Esophagus (tissue), 2 donors: ENCODE results near the gene KLK12. TPM values are rescaled to one million over a fixed set of nuclear protein-coding genes. Genes with fewer than 3 reads are reported as not detected.

ENCODE experiments used
- H3K27ac ChIP-seq, 2 donors: one replicate each; pipeline ENCODE4 v1.5.1; 2013; ENCODE audit warnings: low read depth in 2 of 2, mild to moderate bottlenecking in 2 of 2, inconsistent platforms in 1 of 2, low read length in 1 of 2, moderate library complexity in 1 of 2
- H3K27me3 ChIP-seq, 2 donors: one replicate each; pipeline ENCODE4 v1.6.1; 2013; ENCODE audit warnings: low read length in 2 of 2, control low read depth in 1 of 2, mild to moderate bottlenecking in 1 of 2; ENCODE audit not compliant: insufficient read depth in 2 of 2, control insufficient read depth in 1 of 2
- H3K36me3 ChIP-seq, 2 donors: one replicate each; pipeline ENCODE4 v1.6.1; 2013; ENCODE audit warnings: low read length in 1 of 2; ENCODE audit not compliant: control insufficient read depth in 2 of 2, insufficient read depth in 2 of 2
- H3K4me1 ChIP-seq, 2 donors: one replicate each; pipeline ENCODE4 v1.6.1; 2013; ENCODE audit warnings: low read length in 1 of 2; ENCODE audit not compliant: control insufficient read depth in 2 of 2, insufficient read depth in 2 of 2
- H3K4me3 ChIP-seq, 2 donors: one replicate each; pipeline ENCODE4 v1.5.1; 2013; ENCODE audit warnings: low read length in 2 of 2, mild to moderate bottlenecking in 2 of 2, low read depth in 1 of 2, moderate library complexity in 1 of 2
- H3K9me3 ChIP-seq, 2 donors: one replicate each; pipeline ENCODE4 v1.6.1; 2013; ENCODE audit warnings: mild to moderate bottlenecking in 2 of 2, low read depth in 1 of 2, low read length in 1 of 2, moderate library complexity in 1 of 2; ENCODE audit not compliant: control insufficient read depth in 2 of 2, insufficient read depth in 1 of 2
- WGBS, 2 donors: extraction: QIAGEN DNeasy Blood & Tissue Kit; methylation state at CpG; one replicate each; pipeline ENCODE4 v1.1.7; 2013; 5-methylcytosine and 5-hydroxymethylcytosine counted together
- polyA plus RNA-seq, 2 donors: library from polyadenylated mRNA; stranded (reverse); fragments of 200-250 nt; gene quantifications; one replicate each; pipeline ENCODE4 v1.2.3, GENCODE V29; 2013
- donor health status: healthy with polysubstance abuse.
- donor health status: Bipolar disorder and iron deficiency.

The KLK12 gene
- polyA plus RNA-seq, 2 donors, result 12.4 to 427 TPM

- WGBS, 2 donors, result 30 to 39% methylated on average over 7 of the region's 7 CpGs
- H3K27me3 ChIP-seq, result peaks cover 0 to 6% of the 10 kb centered on the region in 2 donors
- H3K36me3 ChIP-seq, result no peaks in the 10 kb centered on the region
- no peaks in the 10 kb centered on the region for H3K9me3 ChIP-seq
- H3K4me3 ChIP-seq, result no peak overlapping the region
- H3K27ac ChIP-seq, result peak overlapping the region; percentile 94 to 96
- H3K4me1 ChIP-seq, result peaks cover 0 to 5% of the 10 kb centered on the region in 2 donors
Measured at GRCh38 chr19:51020988-51021651, 13.7 kb downstream of the KLK12 start.

GRCh38 chr19:51019544-51019925, 15.3 kb downstream of the KLK12 start, which contains the start of gene KLK10:
Gene KLK10 (minus strand): TSS chr19:51019709. CDS start chr19:51019130, 579 bp downstream.
- Histone ChIP-seq H3K9me3 (no peaks in the 10 kb centered on the region), H3K27ac (peak within 1 kb of the TSS; percentile 94 to 96), H3K36me3 (peaks cover 0 to 6% of the 10 kb centered on the region in 2 donors), H3K4me3 (peak within 1 kb of the TSS; percentile 63), H3K27me3 (peaks cover 0 to 6% of the 10 kb centered on the region in 2 donors), H3K4me1 (peaks cover 0 to 8% of the 10 kb centered on the region in 2 donors)
- WGBS, 2 donors, result 2 to 9% methylated on average over 14 of the region's 14 CpGs

- Histone ChIP-seq H3K27me3 (peaks cover 0 to 6% of the 10 kb centered on the region in 2 donors), H3K4me3 (peak overlapping the region; percentile 63), H3K27ac (peak overlapping the region; percentile 94 to 96), H3K4me1 (peaks cover 0 to 8% of the 10 kb centered on the region in 2 donors), H3K9me3 (no peaks in the 10 kb centered on the region), H3K36me3 (peaks cover 0 to 10% of the 10 kb centered on the region in 2 donors)
- WGBS, 2 donors, result 1 to 3% methylated on average over 52 to 68 of the region's 68 CpGs
Measured at GRCh38 chr19:51018745-51019543, 15.9 kb downstream of the KLK12 start.

- Histone ChIP-seq H3K4me3 (peak overlapping the region; percentile 55 to 63), H3K27ac (peak overlapping the region; percentile 70 to 81), H3K27me3 (peaks cover 0 to 6% of the 10 kb centered on the region in 2 donors), H3K4me1 (peaks cover 0 to 8% of the 10 kb centered on the region in 2 donors), H3K9me3 (no peaks in the 10 kb centered on the region), H3K36me3 (peaks cover 0 to 10% of the 10 kb centered on the region in 2 donors)
- WGBS, 2 donors, result 3 to 4% methylated on average over 68 of the region's 68 CpGs
Measured at GRCh38 chr19:51016798-51017683, 17.8 kb downstream of the KLK12 start.

GRCh38 chr19:51015691-51016267, 19.0 kb downstream of the KLK12 start:
- peaks cover 0 to 10% of the 10 kb centered on the region in 2 donors for H3K36me3 ChIP-seq
- H3K27ac ChIP-seq, result peak overlapping the region in 1 of 2 donors; percentile 68
- H3K27me3 ChIP-seq, result peaks cover 0 to 6% of the 10 kb centered on the region in 2 donors
- WGBS, 2 donors, result 81 to 82% methylated on average over 19 of the region's 19 CpGs
- no peak overlapping the region for H3K4me3 ChIP-seq
- H3K9me3 ChIP-seq, result no peaks in the 10 kb centered on the region
- peaks cover 0 to 8% of the 10 kb centered on the region in 2 donors for H3K4me1 ChIP-seq

GRCh38 chr19:51014242-51014641, 20.6 kb downstream of the KLK12 start:
- Histone ChIP-seq H3K4me1 (peaks cover 0 to 9% of the 10 kb centered on the region in 2 donors), H3K4me3 (no peak overlapping the region), H3K27me3 (peaks cover 0 to 5% of the 10 kb centered on the region in 2 donors), H3K27ac (peak overlapping the region in 1 of 2 donors; percentile 36), H3K36me3 (peaks cover 0 to 10% of the 10 kb centered on the region in 2 donors), H3K9me3 (no peaks in the 10 kb centered on the region)
- 84 to 90% methylated on average over 6 of the region's 6 CpGs for WGBS, 2 donors

GRCh38 chr19:51012661-51013190, 22.1 kb downstream of the KLK12 start:
- peaks cover 0 to 10% of the 10 kb centered on the region in 2 donors for H3K4me1 ChIP-seq
- no peak overlapping the region for H3K4me3 ChIP-seq
- 59 to 63% methylated on average over 12 of the region's 12 CpGs for WGBS, 2 donors
- peaks cover 0 to 10% of the 10 kb centered on the region in 2 donors for H3K36me3 ChIP-seq
- H3K9me3 ChIP-seq, result peaks cover 0 to 2% of the 10 kb centered on the region in 2 donors
- no peaks in the 10 kb centered on the region for H3K27me3 ChIP-seq
- peak overlapping the region in 1 of 2 donors; percentile 82 for H3K27ac ChIP-seq

- H3K36me3 ChIP-seq, result peaks cover 0 to 6% of the 10 kb centered on the region in 2 donors
- H3K4me1 ChIP-seq, result peaks cover 0 to 6% of the 10 kb centered on the region in 2 donors
- peak overlapping the region; percentile 6 to 91 for H3K27ac ChIP-seq
- H3K4me3 ChIP-seq, result no peak overlapping the region
- H3K9me3 ChIP-seq, result peaks cover 0 to 2% of the 10 kb centered on the region in 2 donors
- H3K27me3 ChIP-seq, result no peaks in the 10 kb centered on the region
- 41 to 51% methylated on average over 4 of the region's 4 CpGs for WGBS, 2 donors
Measured at GRCh38 chr19:51010066-51010795, 24.6 kb downstream of the KLK12 start.
